ENCODE measurements around the gene NUTM2A. TPM values are rescaled to one million over a fixed set of nuclear protein-coding genes. Genes with fewer than 3 reads are reported as not detected.
"Not testable (repeated sequence)": the region's sequence is repeated elsewhere in the genome, so short reads cannot be mapped to it uniquely, and the experiment has no call there.

The NUTM2A gene
- total and polyA plus RNA-seq, 4 donors, result 0.57 to 1.9 (median 0.59) TPM; not detected in 1

DNA sequence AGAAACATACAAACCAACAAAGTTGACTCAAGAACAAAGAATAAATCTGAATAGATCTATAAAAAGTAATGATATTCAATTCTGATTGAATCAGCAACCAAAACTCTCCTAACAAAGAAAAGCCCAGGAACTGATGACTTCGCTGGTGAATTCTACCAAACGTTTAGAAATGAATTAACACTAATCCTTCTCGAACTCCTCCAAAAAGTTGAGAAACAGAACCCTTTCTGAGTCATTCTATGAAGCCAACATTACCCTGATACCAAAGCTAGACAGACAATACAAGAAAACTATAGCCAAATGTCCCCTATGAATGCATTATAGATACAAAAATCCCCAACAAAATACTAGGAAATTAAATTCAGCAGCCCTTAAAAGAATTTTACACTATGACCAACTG, 16.9 kb downstream of the NUTM2A start:
- H3K27me3 ChIP-seq (ENCODE audit: control insufficient read depth in 4 of 4, insufficient read depth in 4 of 4, low read length in 3 of 4); H3K4me3 ChIP-seq (ENCODE audit: low read depth in 1 of 3, low read length in 3 of 3); H3K27ac ChIP-seq (ENCODE audit: low read depth in 1 of 2, low read length in 2 of 2); DNase-seq (ENCODE audit: low spot score); H3K9me3 ChIP-seq (ENCODE audit: control insufficient read depth in 4 of 4, low read length in 3 of 4); H3K9ac ChIP-seq (ENCODE audit: low read depth in 1 of 2, low read length in 2 of 2); H3K36me3 ChIP-seq (ENCODE audit: control insufficient read depth in 4 of 4, insufficient read depth in 3 of 4, low read depth in 1 of 4, low read length in 3 of 4); H3K4me1 ChIP-seq (ENCODE audit: control insufficient read depth in 4 of 4, insufficient read depth in 4 of 4, low read length in 3 of 4): not testable (repeated sequence)
- WGBS, result 90% methylated on average over 3 of the region's 3 CpGs

DNA sequence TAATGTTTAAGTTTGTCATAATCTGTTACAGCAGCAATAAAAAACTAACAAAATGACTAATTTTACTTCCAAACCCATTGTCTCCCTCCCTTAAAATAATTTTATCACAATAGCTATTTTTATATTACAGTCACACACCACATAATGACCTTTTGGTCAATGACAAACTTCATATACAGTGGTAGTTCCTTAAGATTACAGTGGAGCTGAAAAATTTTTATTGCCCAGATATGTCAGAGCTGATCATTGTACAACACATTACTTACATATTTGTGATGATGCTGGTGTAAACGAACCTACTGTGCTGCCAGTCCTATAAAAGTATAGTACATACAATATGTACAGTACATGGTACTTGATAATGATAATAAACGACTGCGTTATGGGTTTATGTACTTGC, 22.1 kb downstream of the NUTM2A start:
- not testable (repeated sequence) for H3K9ac ChIP-seq (ENCODE audit: low read depth in 1 of 2, low read length in 2 of 2); H3K27me3 ChIP-seq (ENCODE audit: control insufficient read depth in 4 of 4, insufficient read depth in 4 of 4, low read length in 3 of 4); H3K27ac ChIP-seq (ENCODE audit: low read depth in 1 of 2, low read length in 2 of 2); DNase-seq (ENCODE audit: low spot score); H3K9me3 ChIP-seq (ENCODE audit: control insufficient read depth in 4 of 4, low read length in 3 of 4); H3K4me3 ChIP-seq (ENCODE audit: low read depth in 1 of 3, low read length in 3 of 3); H3K4me1 ChIP-seq (ENCODE audit: control insufficient read depth in 4 of 4, insufficient read depth in 4 of 4, low read length in 3 of 4); H3K36me3 ChIP-seq (ENCODE audit: control insufficient read depth in 4 of 4, insufficient read depth in 3 of 4, low read depth in 1 of 4, low read length in 3 of 4)
- WGBS, result 88% methylated on average over 1 of the region's 3 CpGs

GRCh38 chr10:87248818-87249353, 23.6 kb downstream of the NUTM2A start:
- H3K9me3 ChIP-seq (ENCODE audit: control insufficient read depth in 4 of 4, low read length in 3 of 4); H3K27ac ChIP-seq (ENCODE audit: low read depth in 1 of 2, low read length in 2 of 2); H3K27me3 ChIP-seq (ENCODE audit: control insufficient read depth in 4 of 4, insufficient read depth in 4 of 4, low read length in 3 of 4); H3K4me1 ChIP-seq (ENCODE audit: control insufficient read depth in 4 of 4, insufficient read depth in 4 of 4, low read length in 3 of 4); H3K9ac ChIP-seq (ENCODE audit: low read depth in 1 of 2, low read length in 2 of 2); H3K4me3 ChIP-seq (ENCODE audit: low read depth in 1 of 3, low read length in 3 of 3); DNase-seq (ENCODE audit: low spot score); H3K36me3 ChIP-seq (ENCODE audit: control insufficient read depth in 4 of 4, insufficient read depth in 3 of 4, low read depth in 1 of 4, low read length in 3 of 4): not testable (repeated sequence)
- 100% methylated on average over 1 of the region's 1 CpG for WGBS

- not testable (repeated sequence) for DNase-seq (ENCODE audit: low spot score); H3K4me3 ChIP-seq (ENCODE audit: low read depth in 1 of 3, low read length in 3 of 3); H3K36me3 ChIP-seq (ENCODE audit: control insufficient read depth in 4 of 4, insufficient read depth in 3 of 4, low read depth in 1 of 4, low read length in 3 of 4); H3K4me1 ChIP-seq (ENCODE audit: control insufficient read depth in 4 of 4, insufficient read depth in 4 of 4, low read length in 3 of 4); H3K27ac ChIP-seq (ENCODE audit: low read depth in 1 of 2, low read length in 2 of 2); H3K9ac ChIP-seq (ENCODE audit: low read depth in 1 of 2, low read length in 2 of 2); H3K9me3 ChIP-seq (ENCODE audit: control insufficient read depth in 4 of 4, low read length in 3 of 4); H3K27me3 ChIP-seq (ENCODE audit: control insufficient read depth in 4 of 4, insufficient read depth in 4 of 4, low read length in 3 of 4)
- no CpG with 5 or more reads among the region's 1 CpG for WGBS
These were observed 55.6 kb downstream of the NUTM2A start for GRCh38 chr10:87280749-87281392.

Other genes starting within 250 kb of the NUTM2A start
- not detected for gene FAM25A, start 205.2 kb upstream of the NUTM2A start, total RNA-seq
- gene FAM25A, start 205.2 kb upstream of the NUTM2A start, polyA plus RNA-seq, result not detected
- 100 to 1,000 TPM; 434 to 601 TPM for gene GLUD1, start 130.6 kb upstream of the NUTM2A start, total RNA-seq
- gene GLUD1, start 130.6 kb upstream of the NUTM2A start, polyA plus RNA-seq, result 100 to 1,000 TPM; 335 to 400 TPM
- gene SHLD2, start 130.2 kb upstream of the NUTM2A start, total RNA-seq, result 10 to 100 TPM; 11.7 to 39.5 TPM
- gene SHLD2, start 130.2 kb upstream of the NUTM2A start, polyA plus RNA-seq, result 10 to 100 TPM; 17.4 to 32.3 TPM
- 1 to 10 TPM; 1.8 to 2.8 TPM for gene NUTM2D, start 132.3 kb downstream of the NUTM2A start, total RNA-seq
- 1 to 10 TPM in 1 of 2 donors, under 1 TPM in 1; 0.21 to 1.5 TPM for gene NUTM2D, start 132.3 kb downstream of the NUTM2A start, polyA plus RNA-seq